ENCODE measurements around the gene KCNH1.

- TF ChIP-seq CTCF (IDR thresholded peaks at IDR 0.05) (no peak), POLR2A (IDR thresholded peaks at IDR 0.05) (no peak)
Observed at GRCh38 chr1:210669951-210670350, 464.0 kb downstream of the KCNH1 start.

All from Peyer's patch (tissue), 4 donors.